Inflammatory macrophage treated with lipopolysaccharide for 4 hours (primary cell): Measurements from ENCODE around the gene TMEM229B.

Experiments
- DNase-seq: peaks from one replicate; pipeline ENCODE4 v3.0.0-alpha.2; 2020

The TMEM229B gene

GRCh38 chr14:67485501-67486095 is 2.9 kb downstream of the TMEM229B start:
- no peak for DNase-seq

- no peak for DNase-seq
These were observed 4.8 kb downstream of the TMEM229B start for GRCh38 chr14:67483579-67484285.

GRCh38 chr14:67482231-67483164 is 6.0 kb downstream of the TMEM229B start:
- DNase-seq = peak; percentile 47

GRCh38 chr14:67480011-67480410 is 8.5 kb downstream of the TMEM229B start:
- DNase-seq = no peak

GRCh38 chr14:67478800-67479084 is 9.8 kb downstream of the TMEM229B start:
- no peak for DNase-seq

GRCh38 chr14:67477926-67478799 is 10.4 kb downstream of the TMEM229B start:
- DNase-seq = no peak

GRCh38 chr14:67474366-67474765 is 14.2 kb downstream of the TMEM229B start:
- no peak for DNase-seq

GRCh38 chr14:67473290-67474082 is 15.0 kb downstream of the TMEM229B start:
- DNase-seq = no peak

GRCh38 chr14:67472726-67473125 is 15.8 kb downstream of the TMEM229B start:
- DNase-seq = no peak

- DNase-seq = no peak
These were observed 18.6 kb downstream of the TMEM229B start for GRCh38 chr14:67469954-67470353.

GRCh38 chr14:67468378-67468730 is 20.2 kb downstream of the TMEM229B start:
- DNase-seq = no peak

- DNase-seq = no peak
These were observed 21.4 kb downstream of the TMEM229B start for GRCh38 chr14:67467134-67467533.

- DNase-seq = no peak
These were observed 23.6 kb downstream of the TMEM229B start for GRCh38 chr14:67464879-67465278.

- no peak for DNase-seq
These were observed 24.1 kb downstream of the TMEM229B start for GRCh38 chr14:67464377-67464776.

- DNase-seq = no peak
These were observed 24.6 kb downstream of the TMEM229B start for GRCh38 chr14:67463900-67464299.

GRCh38 chr14:67461996-67462395 is 26.5 kb downstream of the TMEM229B start:
- no peak for DNase-seq

- DNase-seq = no peak
These were observed 27.1 kb downstream of the TMEM229B start for GRCh38 chr14:67461341-67461985.

GRCh38 chr14:67459336-67459735 is 29.2 kb downstream of the TMEM229B start:
- DNase-seq = no peak

- DNase-seq = no peak
These were observed 30.7 kb downstream of the TMEM229B start for GRCh38 chr14:67457782-67458181.

- DNase-seq = no peak
These were observed 31.8 kb downstream of the TMEM229B start for GRCh38 chr14:67456732-67457131.

GRCh38 chr14:67453575-67454300 is 34.8 kb downstream of the TMEM229B start:
- no peak for DNase-seq
